ENCODE measurements around the gene AOC1.

The AOC1 gene

GRCh38 chr7:150824379-150825177 lies 27.7 kb upstream of the AOC1 start:
- TF ChIP-seq CTCF (IDR thresholded peaks at IDR 0.05; ENCODE audit: low read length, missing control alignments) = no peak
- H3K4me3 ChIP-seq (replicated peaks; ENCODE audit: low read depth, low read length) = no peak overlapping the region
- DNase-seq (ENCODE audit: low read depth) = no peak

GRCh38 chr7:150826061-150826849 lies 26.1 kb upstream of the AOC1 start:
- H3K4me3 ChIP-seq (replicated peaks; ENCODE audit: low read depth, low read length) = no peak overlapping the region
- no peak for DNase-seq (ENCODE audit: low read depth)
- TF ChIP-seq CTCF (IDR thresholded peaks at IDR 0.05; ENCODE audit: low read length, missing control alignments) = no peak

GRCh38 chr7:150828384-150828783 lies 23.9 kb upstream of the AOC1 start:
- TF ChIP-seq CTCF (IDR thresholded peaks at IDR 0.05; ENCODE audit: low read length, missing control alignments) = no peak
- no peak for DNase-seq (ENCODE audit: low read depth)
- H3K4me3 ChIP-seq (replicated peaks; ENCODE audit: low read depth, low read length) = no peak overlapping the region

GRCh38 chr7:150829426-150829825 lies 22.9 kb upstream of the AOC1 start:
- no peak for DNase-seq (ENCODE audit: low read depth)
- H3K4me3 ChIP-seq (replicated peaks; ENCODE audit: low read depth, low read length) = no peak overlapping the region
- no peak for TF ChIP-seq CTCF (IDR thresholded peaks at IDR 0.05; ENCODE audit: low read length, missing control alignments)

- DNase-seq (ENCODE audit: low read depth) = no peak
- H3K4me3 ChIP-seq (replicated peaks; ENCODE audit: low read depth, low read length) = no peak overlapping the region
- no peak for TF ChIP-seq CTCF (IDR thresholded peaks at IDR 0.05; ENCODE audit: low read length, missing control alignments)
Observed at GRCh38 chr7:150830937-150831336, 21.4 kb upstream of the AOC1 start.

- TF ChIP-seq CTCF (IDR thresholded peaks at IDR 0.05; ENCODE audit: low read length, missing control alignments) = no peak
- DNase-seq (ENCODE audit: low read depth) = no peak
Observed at GRCh38 chr7:150831851-150832250, 20.5 kb upstream of the AOC1 start.

More at GRCh38 chr7:150831851-150832250, 20.5 kb upstream of the AOC1 start:
- no peak overlapping the region for H3K4me3 ChIP-seq (replicated peaks; ENCODE audit: low read depth, low read length)
